Esophagus squamous epithelium (tissue), 4 donors: Measurements from ENCODE around the gene PJVK.
"Not testable (repeated sequence)": the region's sequence is repeated elsewhere in the genome, so short reads cannot be mapped to it uniquely, and the experiment has no call there.

Experiments used
- CTCF ChIP-seq, 6 experiments: fragments of 450-650 bp in 4 of 6; fragments of 200-600 bp in 2 of 6; sonication (generic) in 2 of 6; IDR thresholded peaks; one replicate each; pipeline ENCODE4 v1.5.1; 2016 to 2019; ENCODE audit warnings: antibody characterized with exemption in 6 of 6, mild to moderate bottlenecking in 4 of 6, moderate library complexity in 4 of 6
- POLR2A ChIP-seq, 4 donors: fragments of 450-650 bp; IDR thresholded peaks; one replicate each; pipeline ENCODE4 v1.6.1; 2017; ENCODE audit warnings: antibody characterized with exemption in 4 of 4, mild to moderate bottlenecking in 4 of 4, moderate library complexity in 3 of 4

- not testable (repeated sequence) for TF ChIP-seq CTCF, POLR2A (IDR thresholded peaks at IDR 0.05)
Observed at GRCh38 chr2:178423746-178424145, 27.4 kb upstream of the PJVK start.
